KMS-11 (cell line): ENCODE data around the gene SYMPK.

Source experiments
- H2AFZ ChIP-seq: fragments of 200-600 bp; sonication (generic); 2 replicates; pipeline ENCODE4 v1.6.1; 2016; ENCODE audit warnings: antibody characterized with exemption, mixed run types, low read depth
- H3K27ac ChIP-seq: fragments of 200-600 bp; sonication (generic); 2 replicates; pipeline ENCODE4 v1.6.1; 2016; ENCODE audit warnings: mild to moderate bottlenecking, mixed run types
- H3K27me3 ChIP-seq: fragments of 200-600 bp; sonication (generic); 2 replicates; pipeline ENCODE4 v1.6.1; 2017; ENCODE audit warnings: mild to moderate bottlenecking, low read depth, mixed run types, moderate library complexity; ENCODE audit not compliant: insufficient read depth
- H3K36me3 ChIP-seq: fragments of 200-600 bp; sonication (generic); 2 replicates; pipeline ENCODE4 v1.6.1; 2017; ENCODE audit warnings: mild to moderate bottlenecking, mixed run types; ENCODE audit not compliant: insufficient read depth
- H3K4me1 ChIP-seq: fragments of 200-600 bp; sonication (generic); 2 replicates; pipeline ENCODE4 v1.6.1; 2016; ENCODE audit warnings: mild to moderate bottlenecking, low read depth, mixed run types; ENCODE audit not compliant: poor library complexity, severe bottlenecking
- H3K4me2 ChIP-seq: fragments of 200-600 bp; sonication (generic); 2 replicates; pipeline ENCODE4 v1.7.0; 2016; ENCODE audit warnings: mild to moderate bottlenecking, mixed run types
- H3K4me3 ChIP-seq: fragments of 200-600 bp; sonication (generic); IDR thresholded peaks from 2 replicates; pipeline ENCODE4 v1.6.1; 2017; ENCODE audit warnings: low read depth, low read length, mixed read lengths; ENCODE audit not compliant: insufficient read depth
- H3K79me2 ChIP-seq: fragments of 200-600 bp; sonication (generic); 2 replicates; pipeline ENCODE4 v1.6.1; 2016; ENCODE audit warnings: low read depth, mixed run types; ENCODE audit not compliant: insufficient read depth
- H3K9ac ChIP-seq: fragments of 200-600 bp; sonication (generic); 2 replicates; pipeline ENCODE4 v1.6.1; 2016; ENCODE audit warnings: mild to moderate bottlenecking, mixed run types
- H4K20me1 ChIP-seq: fragments of 200-600 bp; sonication (generic); 2 replicates; pipeline ENCODE4 v1.6.1; 2016; ENCODE audit warnings: mild to moderate bottlenecking, mixed run types; ENCODE audit not compliant: insufficient read depth
- CTCF ChIP-seq: fragments of 200-600 bp; sonication (generic); conservative IDR thresholded peaks from 2 replicates; pipeline ENCODE4 v1.6.1; 2017; ENCODE audit warnings: low read depth, mild to moderate bottlenecking, antibody characterized with exemption, low read length, moderate library complexity, mixed read lengths

Gene SYMPK

GRCh38 chr19:45881082-45881908 lies 18.3 kb upstream of the SYMPK start:
- Histone ChIP-seq H3K36me3 (no peaks in the 10 kb centered on the region), H2AFZ (no peak overlapping the region), H3K4me2 (peak overlapping the region; percentile 46; the same call in 1 of the 2 replicates), H3K27ac (no peak overlapping the region), H3K79me2 (no peaks in the 10 kb centered on the region), H3K27me3 (peaks cover 4% of the 10 kb centered on the region; the same call in 1 of the 2 replicates), H3K4me1 (peaks cover 28% of the 10 kb centered on the region), H3K9ac (no peak overlapping the region), H4K20me1 (no peaks in the 10 kb centered on the region), H3K4me3 (no peak overlapping the region)
- TF ChIP-seq CTCF: no peak

- no peaks in the 10 kb centered on the region for H3K79me2 ChIP-seq
- H3K4me3 ChIP-seq: no peak overlapping the region
- H3K9ac ChIP-seq: no peak overlapping the region
- TF ChIP-seq CTCF: no peak
- peaks cover 28% of the 10 kb centered on the region for H3K4me1 ChIP-seq
- no peak overlapping the region for H3K4me2 ChIP-seq
- H4K20me1 ChIP-seq: no peaks in the 10 kb centered on the region
- no peak overlapping the region for H2AFZ ChIP-seq
- peaks cover 12% of the 10 kb centered on the region; the same call in 1 of the 2 replicates for H3K27me3 ChIP-seq
- H3K27ac ChIP-seq: no peak overlapping the region
- H3K36me3 ChIP-seq: no peaks in the 10 kb centered on the region
These were observed 17.0 kb upstream of the SYMPK start for GRCh38 chr19:45879971-45880370.

- Histone ChIP-seq H3K4me1 (peaks cover 28% of the 10 kb centered on the region), H3K4me3 (no peak overlapping the region), H2AFZ (no peak overlapping the region), H3K27me3 (peaks cover 14% of the 10 kb centered on the region; the same call in 1 of the 2 replicates), H4K20me1 (no peaks in the 10 kb centered on the region), H3K79me2 (no peaks in the 10 kb centered on the region), H3K4me2 (no peak overlapping the region), H3K27ac (no peak overlapping the region), H3K36me3 (no peaks in the 10 kb centered on the region), H3K9ac (no peak overlapping the region)
- no peak for TF ChIP-seq CTCF
These were observed 16.1 kb upstream of the SYMPK start for GRCh38 chr19:45879055-45879454.

GRCh38 chr19:45878043-45878794 lies 15.3 kb upstream of the SYMPK start:
- peaks cover 23% of the 10 kb centered on the region; the same call in 1 of the 2 replicates for H3K27me3 ChIP-seq
- no peak overlapping the region for H3K4me3 ChIP-seq
- no peak overlapping the region for H2AFZ ChIP-seq
- peaks cover 22% of the 10 kb centered on the region for H3K4me1 ChIP-seq
- no peaks in the 10 kb centered on the region for H4K20me1 ChIP-seq
- H3K79me2 ChIP-seq: no peaks in the 10 kb centered on the region
- H3K36me3 ChIP-seq: no peaks in the 10 kb centered on the region
- H3K27ac ChIP-seq: no peak overlapping the region
- TF ChIP-seq CTCF: no peak
- no peak overlapping the region for H3K9ac ChIP-seq
- H3K4me2 ChIP-seq: no peak overlapping the region
